NCI-H2196 (cell line): ENCODE results near the gene STATH.
A peak's percentile ranks its signal among the peaks of the same experiment; 100 is the strongest.
"Not testable (repeated sequence)": the region's sequence is repeated elsewhere in the genome, so short reads cannot be mapped to it uniquely, and the experiment has no call there.

Experiments
- DNase-seq: peaks from one replicate; lab custom pipeline; 2025; ENCODE audit not compliant: unreplicated experiment; lab: John Stamatoyannopoulos, UW

Gene STATH, protein sequence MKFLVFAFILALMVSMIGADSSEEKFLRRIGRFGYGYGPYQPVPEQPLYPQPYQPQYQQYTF

DNA sequence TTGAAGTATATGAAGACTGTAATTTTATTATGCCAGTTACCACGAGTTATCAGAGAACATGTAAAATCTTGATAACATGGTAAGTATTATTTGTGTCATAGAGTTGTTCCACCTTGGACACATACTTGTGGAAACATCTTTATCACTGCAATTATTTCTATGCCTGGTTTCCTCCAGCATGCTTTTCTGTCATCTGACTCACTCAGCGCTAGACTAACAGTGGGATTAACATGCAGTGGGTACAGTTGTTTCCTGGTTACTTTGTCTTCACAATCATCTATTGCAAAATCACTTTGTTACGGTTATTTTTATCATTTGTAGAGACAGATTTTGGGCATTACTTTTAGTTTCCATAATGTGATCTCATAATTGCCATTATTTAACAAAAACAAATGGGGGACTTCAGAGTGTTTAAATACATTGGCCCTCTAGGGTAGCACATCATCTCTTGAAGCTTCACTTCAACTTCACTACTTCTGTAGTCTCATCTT lies at the start of gene STATH:
Gene STATH (plus strand): TSS at position 441 of the 491 bp plus-strand sequence. CDS start 2,472 bp downstream, outside the sequence.
- no peak for DNase-seq

DNA sequence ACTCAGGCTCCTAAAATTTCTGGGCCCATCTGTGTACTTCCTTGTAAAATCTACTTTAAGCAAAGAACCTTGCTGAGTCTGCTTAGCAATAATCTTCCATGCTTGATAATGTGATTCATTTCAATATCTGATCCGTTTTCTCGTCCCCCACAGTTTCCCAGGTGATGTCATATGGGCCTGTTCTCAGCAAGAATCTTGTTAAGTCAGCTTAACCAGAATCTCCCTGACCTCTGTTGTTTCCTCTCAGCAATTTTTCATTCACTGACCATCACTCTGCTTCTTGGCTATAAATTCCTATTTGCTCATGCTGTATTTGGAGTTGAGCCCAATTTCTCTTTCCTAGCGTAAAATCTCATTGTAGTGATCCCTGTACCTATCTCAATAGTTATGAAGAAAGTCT lies 44.2 kb upstream of the STATH start:
- no peak for DNase-seq

DNA sequence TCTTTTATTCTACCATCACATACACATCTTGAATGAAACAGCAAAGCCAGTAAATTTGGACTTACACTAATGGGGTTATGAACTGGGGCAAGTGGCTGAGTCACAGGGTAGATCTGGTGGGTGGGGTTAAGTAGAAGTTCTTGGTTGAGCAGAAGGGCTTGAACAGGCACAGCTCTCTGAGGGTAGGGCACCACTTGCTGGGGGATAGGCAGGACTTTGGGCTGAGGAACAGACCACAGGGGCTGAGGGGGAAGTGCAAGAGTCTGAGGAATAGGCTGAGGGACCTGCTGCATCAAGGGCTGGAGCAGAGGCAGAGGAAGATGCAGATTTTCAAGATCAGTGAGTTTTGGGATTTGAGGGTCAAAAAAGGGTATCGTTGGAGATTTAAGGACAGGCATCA lies 38.6 kb upstream of the STATH start:
- no peak for DNase-seq

DNA sequence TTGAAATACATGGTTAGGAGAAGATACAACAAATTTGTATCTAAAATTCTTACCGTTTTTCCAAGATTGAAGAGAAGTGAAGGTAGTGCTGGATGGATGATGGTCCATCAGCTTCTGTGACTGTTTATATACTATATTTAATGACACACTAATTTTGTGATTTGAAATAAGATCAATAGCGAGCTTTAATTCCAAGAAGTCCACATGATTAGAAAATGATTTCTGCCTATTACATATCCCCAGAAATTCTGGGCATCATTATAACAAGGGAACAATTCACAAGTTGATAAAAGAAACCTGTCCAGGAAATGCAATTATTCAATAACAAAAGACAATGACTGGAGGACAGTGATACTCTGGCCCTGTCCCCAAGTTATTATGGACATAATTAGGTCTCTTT lies 30.1 kb upstream of the STATH start, which contains the start of gene CSN2:
Gene CSN2 (minus strand): TSS at position 101 of the 400 bp plus-strand sequence. CDS start 4,733 bp downstream, outside the sequence.
- DNase-seq, result no peak

DNA sequence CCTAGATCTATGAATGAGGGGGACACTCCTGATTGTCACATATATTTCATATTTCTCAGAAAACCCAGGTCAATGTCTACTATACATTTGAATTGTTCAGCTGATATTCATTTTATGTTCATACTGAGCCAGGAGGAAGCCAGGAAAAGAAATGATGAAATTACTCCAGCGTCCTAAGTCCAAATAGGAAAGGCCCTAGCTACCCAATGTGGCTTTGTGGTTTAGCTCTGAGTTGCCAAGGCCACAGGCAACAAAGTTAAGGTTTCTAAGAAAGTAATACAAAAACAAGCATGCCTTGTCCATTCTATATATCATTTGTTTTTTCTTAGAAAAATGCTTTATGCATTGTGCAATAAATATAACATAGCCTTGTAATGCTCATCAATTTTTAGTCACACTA lies 25.7 kb upstream of the STATH start:
- DNase-seq, result no peak

DNA sequence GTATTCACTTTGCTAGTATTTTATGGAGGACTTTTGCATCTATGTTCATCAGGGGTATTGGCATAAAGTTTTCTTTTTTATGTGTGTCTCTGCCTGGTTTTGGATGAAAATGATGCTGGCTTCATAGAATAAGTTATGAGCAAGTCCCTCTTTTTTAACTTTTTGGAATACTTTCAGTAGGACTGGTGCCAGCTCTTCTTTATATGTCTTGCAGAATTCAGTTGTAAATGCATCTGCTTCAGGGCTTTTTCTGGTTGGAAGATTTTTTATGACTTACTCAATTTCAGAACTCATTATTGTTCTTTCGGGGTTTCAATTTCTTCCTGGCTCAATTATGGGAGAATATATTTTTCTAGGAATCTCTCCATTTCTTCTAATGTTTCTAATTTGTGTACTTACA lies 21.1 kb upstream of the STATH start:
- no peak for DNase-seq

DNA sequence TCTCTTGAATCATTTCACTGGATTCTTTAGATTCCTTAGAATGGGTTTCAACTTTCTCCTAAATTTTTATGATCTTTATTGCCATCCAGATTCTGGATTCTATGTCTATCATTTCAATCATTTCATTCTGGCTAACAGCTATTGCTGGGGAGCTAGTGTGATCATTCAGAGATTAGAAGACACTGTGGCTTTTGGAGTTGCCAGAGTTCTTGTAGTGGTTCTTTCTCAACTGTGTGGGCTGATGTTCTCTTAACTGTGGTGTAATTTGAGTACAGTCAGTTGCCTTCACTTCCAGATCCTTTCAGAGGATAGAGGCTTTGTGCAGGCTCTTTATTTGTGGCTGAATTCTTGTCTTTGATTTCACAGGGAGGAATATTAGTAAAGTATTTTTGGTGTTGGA lies 18.2 kb upstream of the STATH start:
- DNase-seq, result no peak

DNA sequence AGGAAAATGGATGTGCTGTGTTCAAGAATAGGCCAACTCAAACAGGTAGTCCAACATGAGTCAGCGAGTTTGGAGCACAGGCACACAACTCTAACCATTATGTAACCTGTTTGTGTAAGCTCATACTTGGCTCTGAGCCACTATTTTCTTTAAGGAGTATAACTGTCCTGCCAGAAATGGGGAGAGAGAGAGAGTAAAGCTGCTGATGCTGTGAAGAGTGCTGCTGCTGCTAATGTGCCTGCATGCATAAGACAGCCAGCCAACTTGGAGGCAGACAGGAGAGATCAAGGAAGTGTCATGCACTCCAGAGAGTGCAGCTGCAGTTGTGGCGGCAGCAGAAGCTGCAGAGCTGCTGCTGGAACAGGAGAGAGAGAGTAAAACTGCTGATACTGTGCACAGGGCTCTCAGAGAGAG lies 11.7 kb upstream of the STATH start:
- peak; percentile 1 for DNase-seq

DNA sequence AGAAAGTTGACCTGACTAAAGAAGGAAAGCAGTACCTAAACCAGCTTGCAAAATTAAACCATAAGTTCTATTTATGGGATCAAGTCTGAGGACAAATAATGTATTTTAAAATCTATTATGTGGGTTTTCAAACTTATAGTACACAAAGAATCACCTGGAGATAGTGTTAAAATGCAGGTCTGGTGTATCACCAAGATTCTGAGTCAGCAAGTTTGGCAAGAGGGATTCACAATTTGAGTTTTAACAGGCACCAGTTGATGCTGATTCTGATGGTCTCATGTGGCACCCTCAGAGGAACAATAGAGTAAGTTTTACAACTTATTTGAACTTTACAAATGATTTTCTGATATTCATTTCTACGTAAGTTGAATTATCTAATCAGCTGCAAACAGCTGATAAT lies 9.1 kb upstream of the STATH start:
- DNase-seq, result no peak

DNA sequence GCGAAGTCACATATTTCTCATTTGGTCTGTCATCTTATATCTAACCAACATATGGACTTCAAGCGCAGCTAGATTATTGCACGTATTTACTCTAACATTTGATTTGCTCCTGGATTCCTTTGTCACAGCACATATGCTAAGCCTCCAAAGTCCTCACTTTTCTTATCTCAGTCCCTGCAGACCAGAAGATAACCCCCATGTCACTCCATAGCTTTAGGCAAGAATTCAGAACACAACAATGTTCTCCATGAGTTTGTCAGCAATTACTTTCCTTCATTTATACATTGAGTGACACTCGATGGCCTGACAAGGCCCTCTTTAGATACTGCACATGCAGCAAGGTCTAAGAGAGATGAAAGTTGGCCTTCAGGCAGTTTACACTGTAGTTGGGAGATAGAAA lies 4.8 kb upstream of the STATH start:
- DNase-seq, result no peak

DNA sequence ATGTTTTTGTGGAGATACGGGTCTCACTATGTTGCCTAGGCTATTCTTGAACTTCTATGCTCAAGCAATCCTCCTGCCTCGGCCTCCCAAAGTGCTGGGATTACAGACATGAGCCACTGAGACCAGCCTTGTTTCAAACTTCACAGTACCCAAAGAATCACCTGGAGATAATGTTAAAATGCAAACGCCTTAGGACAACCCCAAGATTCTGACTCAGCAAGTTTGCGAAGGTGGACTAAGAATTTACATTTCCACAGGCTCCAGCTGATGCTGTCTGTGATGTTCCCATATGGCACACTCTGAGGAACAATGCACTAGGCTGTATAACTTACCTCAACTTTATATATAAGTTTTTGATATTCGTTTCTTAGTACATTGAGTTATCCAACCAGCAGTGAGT lies 984 bp upstream of the STATH start:
- DNase-seq, result no peak

DNA sequence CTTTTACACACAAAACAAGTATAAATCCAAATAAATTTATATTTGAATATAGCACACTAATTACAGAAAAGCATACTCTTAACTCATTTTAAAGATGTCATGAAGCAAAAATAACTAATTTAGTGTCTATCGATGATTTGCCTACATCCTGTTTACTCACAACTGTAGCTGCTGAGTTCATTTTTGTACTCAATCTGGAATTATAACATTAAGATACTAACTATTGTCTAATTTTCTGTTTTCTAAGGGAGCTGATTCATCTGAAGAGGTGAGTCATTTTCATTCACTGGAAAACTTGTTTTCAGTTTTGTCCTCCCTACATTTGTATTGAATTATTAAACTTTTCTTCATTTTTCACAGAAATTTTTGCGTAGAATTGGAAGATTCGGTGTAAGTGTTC lies 3.7 kb downstream of the STATH start:
- DNase-seq, result no peak

DNA sequence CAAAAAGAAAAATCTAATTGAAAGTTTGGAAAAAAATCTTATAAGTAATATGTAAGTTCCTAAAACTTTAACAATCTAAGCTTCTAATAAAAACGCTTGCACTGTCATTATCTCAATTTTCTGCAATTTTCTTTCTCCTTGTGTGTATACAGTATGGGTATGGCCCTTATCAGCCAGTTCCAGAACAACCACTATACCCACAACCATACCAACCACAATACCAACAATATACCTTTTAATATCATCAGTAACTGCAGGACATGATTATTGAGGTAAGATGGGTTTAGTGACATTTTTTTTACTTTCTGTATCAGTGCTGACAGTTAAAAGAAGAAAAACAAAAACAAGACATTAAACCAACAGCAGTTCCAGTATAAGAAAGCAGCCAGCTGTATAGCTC lies 4.9 kb downstream of the STATH start:
- DNase-seq, result no peak

DNA sequence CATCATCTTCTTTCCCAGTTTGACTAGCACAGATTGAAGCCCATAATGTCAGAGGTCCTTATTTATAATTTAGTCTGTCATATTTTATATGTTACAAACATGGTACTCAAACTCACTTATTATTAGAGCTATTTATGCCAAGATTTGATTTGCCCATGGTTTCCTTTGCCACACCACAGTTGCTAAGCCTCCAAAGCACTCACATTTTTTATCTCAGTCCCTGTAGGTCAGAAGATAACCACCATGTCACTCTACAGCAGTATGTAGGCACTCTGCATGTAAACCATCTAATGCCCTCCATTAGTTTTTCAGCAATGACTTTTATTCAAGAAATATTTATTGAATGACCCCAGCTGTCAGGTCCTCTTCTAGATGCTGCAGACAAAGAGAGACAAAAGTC lies 6.7 kb downstream of the STATH start:
- DNase-seq, result no peak

DNA sequence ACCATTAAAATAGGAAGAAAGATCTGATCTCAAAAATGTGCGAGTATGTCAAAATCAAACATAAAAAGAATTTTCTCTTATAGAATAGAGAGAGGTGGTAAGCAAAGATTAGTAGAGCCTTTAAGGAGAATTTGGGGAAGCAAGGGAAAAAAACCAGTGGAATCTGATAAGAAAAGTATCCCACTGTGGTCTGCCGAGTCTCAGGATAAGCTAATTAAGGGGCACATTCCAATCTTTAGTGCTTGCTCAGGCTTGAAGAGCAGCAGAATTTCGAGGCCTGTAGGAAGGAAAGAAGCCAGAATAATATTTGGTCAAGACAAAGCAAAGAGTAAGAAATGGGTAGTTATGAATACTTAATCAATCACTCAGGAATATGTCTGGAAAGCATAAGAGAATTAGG lies 13.0 kb downstream of the STATH start:
- DNase-seq, result no peak

DNA sequence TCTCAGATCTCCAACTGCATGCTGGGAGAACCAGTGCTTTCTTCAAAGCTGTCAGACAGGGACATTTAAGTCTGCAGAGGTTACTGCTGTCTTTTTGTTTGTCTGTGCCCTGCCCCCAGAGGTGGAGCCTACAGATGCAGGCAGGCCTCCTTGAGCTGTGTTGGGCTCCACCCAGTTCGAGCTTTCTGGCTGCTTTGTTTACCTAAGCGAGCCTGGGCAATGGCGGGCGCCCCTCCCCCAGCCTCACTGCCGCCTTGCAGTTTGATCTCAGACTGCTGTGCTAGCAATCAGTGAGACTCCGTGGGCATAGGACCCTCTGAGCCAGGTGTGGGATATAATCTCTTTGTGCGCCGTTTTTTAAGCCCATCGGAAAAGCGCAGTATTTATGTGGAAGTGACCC lies 23.2 kb downstream of the STATH start:
- DNase-seq, result not testable (repeated sequence)

DNA sequence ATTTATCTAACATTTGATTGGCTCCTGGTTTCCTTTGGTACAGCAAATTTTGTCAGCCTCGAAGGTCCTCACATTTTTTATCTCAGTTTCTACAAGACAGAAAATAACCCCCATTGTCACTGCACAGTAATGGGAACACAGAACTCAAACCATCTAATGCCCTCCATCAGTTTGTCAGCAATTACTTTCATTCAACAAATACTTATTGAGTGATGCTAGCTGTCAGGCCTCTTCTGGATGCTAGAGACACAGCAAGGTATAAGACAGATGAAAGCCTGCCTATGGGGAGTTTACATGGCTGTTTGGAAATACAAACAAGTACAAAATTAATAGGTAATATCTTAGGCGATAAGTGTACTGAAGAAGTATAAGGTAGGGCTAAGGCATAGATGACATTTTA lies 27.5 kb downstream of the STATH start:
- no peak for DNase-seq

DNA sequence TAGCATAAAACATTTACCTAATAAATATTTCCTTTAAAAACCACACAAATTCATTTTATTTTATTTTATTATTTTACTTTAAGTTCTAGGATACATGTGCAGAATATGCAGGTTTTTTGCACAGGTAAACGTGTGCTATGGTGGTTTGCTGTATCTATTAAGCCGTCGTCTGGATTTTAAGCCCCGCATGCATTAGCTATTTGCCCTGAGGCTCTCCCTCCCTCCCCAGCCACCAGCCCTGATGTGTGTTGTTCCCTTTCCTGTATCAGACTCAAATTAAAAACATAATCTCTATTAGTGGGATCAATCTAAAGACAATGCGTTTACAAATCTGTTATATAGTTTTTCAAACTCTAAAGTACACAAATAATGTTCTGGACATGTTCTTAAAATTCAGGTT lies 31.2 kb downstream of the STATH start:
- DNase-seq, result no peak

DNA sequence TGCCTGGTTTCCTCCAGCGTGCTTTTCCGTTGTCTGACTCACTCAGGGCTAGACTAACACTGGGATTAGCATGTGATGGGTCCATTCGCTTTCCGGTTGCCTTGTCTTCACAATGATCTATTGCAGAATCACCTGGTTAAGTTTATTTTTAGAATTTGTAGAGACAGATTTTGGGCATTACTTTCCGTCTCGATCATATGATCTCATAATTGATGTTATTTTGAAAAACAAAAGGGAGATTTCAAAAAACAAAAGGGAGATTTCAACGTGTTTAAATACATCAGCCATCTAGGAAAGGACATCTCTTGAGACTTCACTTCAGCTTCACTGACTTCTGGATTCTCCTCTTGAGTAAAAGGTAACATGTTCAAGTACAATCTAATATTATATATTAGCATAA lies 32.4 kb downstream of the STATH start, which contains the start of gene HTN3:
Gene HTN3 (plus strand): TSS at position 301 of the 400 bp plus-strand sequence. CDS start 2,282 bp downstream, outside the sequence.
- not testable (repeated sequence) for DNase-seq

DNA sequence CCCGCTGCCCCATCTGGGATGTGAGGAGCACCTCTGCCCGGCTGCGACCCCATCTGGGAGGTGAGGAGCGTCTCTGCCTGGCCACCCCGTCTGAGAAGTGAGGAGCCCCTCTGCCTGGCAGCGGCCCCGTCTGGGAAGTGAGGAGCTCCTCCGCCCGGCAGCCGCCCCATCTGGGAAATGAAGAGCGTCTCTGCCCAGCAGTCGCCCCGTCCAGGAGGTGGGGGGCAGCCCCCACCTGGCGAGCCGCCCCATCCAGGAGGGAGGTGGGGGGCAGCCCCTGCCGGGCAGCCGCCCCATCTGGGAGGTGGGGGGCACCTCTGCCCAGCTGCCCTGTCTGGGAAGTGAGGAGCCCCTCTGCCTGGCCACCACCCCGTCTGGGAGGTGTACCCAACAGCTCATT lies 41.8 kb downstream of the STATH start:
- DNase-seq, result not testable (repeated sequence)

DNA sequence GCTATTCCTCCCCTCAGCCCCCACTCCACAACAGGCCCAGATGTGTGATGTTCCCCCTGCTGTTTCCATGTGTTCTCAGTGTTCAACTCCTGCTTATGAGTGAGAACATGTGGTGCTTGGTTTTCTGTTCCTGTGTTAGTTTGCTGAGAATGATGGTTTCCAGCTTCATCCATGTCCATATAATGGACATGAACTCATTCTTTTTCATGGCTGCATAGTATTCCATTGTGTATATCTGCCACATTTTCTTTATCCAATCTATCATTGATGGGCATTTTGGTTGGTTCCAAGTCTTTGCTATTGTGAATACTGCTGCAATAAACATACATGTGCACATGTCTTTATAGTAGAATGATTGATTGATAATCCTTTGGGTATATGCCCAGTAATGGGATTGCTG lies 44.2 kb downstream of the STATH start:
- not testable (repeated sequence) for DNase-seq

DNA sequence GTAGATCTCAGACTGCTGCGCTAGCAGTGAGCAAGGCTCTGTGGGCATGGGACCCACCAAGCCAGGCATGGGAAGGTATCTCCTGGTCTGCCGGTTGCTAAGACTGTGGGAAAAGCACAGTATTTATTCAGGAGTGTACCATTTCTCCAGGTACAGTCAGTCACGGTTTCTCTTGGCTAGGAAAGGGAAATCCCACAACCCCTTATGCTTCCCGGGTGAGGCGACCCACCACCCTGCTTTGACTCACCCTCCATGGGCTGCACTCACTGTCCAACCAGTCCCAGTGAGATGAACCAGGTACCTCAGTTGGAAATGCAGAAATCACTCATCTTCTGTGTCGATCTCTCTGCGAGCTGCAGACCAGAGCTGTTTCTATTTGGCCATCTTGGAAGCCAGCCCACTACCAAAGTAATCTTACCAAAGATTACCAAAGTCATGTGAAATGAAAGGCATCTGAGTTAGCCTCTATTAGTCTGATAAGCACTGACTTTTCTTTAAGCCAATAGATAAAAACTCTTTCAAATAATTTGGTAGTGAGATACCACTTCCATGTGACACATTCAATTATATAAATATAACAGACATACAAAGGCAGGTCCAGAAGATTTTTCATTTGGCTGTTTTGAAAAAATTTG lies 46.0 kb downstream of the STATH start:
- DNase-seq, result no peak

DNA sequence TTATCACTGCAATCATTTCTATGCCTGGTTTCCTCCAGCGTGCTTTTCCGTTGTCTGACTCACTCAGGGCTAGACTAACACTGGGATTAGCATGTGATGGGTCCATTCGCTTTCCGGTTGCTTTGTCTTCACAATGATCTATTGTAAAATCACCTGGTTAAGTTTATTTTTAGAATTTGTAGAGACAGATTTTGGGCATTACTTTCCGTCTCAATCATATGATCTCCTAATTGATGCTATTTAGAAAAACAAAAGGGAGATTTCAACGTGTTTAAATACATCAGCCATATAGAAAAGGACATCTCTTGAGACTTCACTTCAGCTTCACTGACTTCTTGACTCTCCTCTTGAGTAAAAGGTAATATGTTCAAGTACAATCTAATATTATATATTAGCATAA lies 54.4 kb downstream of the STATH start, which contains the start of gene HTN1:
Gene HTN1 (plus strand): TSS at position 301 of the 400 bp plus-strand sequence. CDS start 2,639 bp downstream, outside the sequence.
- not testable (repeated sequence) for DNase-seq
